T-helper 17 cell (primary cell): ENCODE results near the gene IRAK1BP1. TPM values are rescaled to one million over a fixed set of nuclear protein-coding genes. Genes with fewer than 3 reads are reported as not detected.

ENCODE experiments used
- ATAC-seq: fragments of 150-1000 bp; cut with Tn5 transposase; 2 replicates; pipeline ENCODE4 v1.10.0; 2021; ENCODE audit warnings: mild to moderate bottlenecking, moderate library complexity
- DNase-seq, 3 donors: peaks; one replicate each; pipeline versions ENCODE4 v3.0.0 to v3.0.0-alpha.2; 2020 to 2021
- H3K9me3 ChIP-seq: one replicate; pipeline ENCODE4 v1.7.0; 2013; ENCODE audit warnings: low read length, mild to moderate bottlenecking; ENCODE audit not compliant: control insufficient read depth, poor library complexity, severe bottlenecking
- H3K27ac Mint-ChIP-seq: one replicate; pipeline ENCODE4 v1.8.0; 2022; ENCODE audit warnings: mild to moderate bottlenecking, moderate library complexity, mixed read lengths
- H3K27me3 Mint-ChIP-seq: one replicate; pipeline ENCODE4 v1.8.0; 2022; ENCODE audit warnings: mixed read lengths
- H3K36me3 Mint-ChIP-seq: one replicate; pipeline ENCODE4 v1.8.0; 2022; ENCODE audit warnings: low read depth, mixed read lengths
- H3K4me1 Mint-ChIP-seq: one replicate; pipeline ENCODE4 v1.8.0; 2022; ENCODE audit warnings: mild to moderate bottlenecking, mixed read lengths
- H3K4me3 Mint-ChIP-seq: one replicate; pipeline ENCODE4 v1.8.0; 2022; ENCODE audit warnings: mild to moderate bottlenecking, moderate library complexity, mixed read lengths
- total RNA-seq, 4 donors: library from RNA in 2 of 4; stranded (reverse) in 2 of 4; gene quantifications; one replicate each; pipeline ENCODE4 v1.2.3 and lab custom pipeline; 2022 to 2026

IRAK1BP1 gene
- total RNA-seq (1 to 10 TPM; 1.1 to 2.4 TPM), total RNA-seq (lab: John Stamatoyannopoulos, UW) (6.9 to 7.0 reads per million in 2 donors)

GRCh38 chr6:78867370-78868040, at the start of gene IRAK1BP1:
TSS of gene IRAK1BP1 (plus strand) at chr6:78867551. CDS start at chr6:78867577, 26 bp downstream.
- ATAC-seq, result peak; percentile 95
- H3K27ac Mint-ChIP-seq, result peak within 1 kb of the TSS; percentile 98

GRCh38 chr6:78824045-78824444, 43.3 kb upstream of the IRAK1BP1 start:
- peaks cover 8% of the 10 kb centered on the region for H3K27me3 Mint-ChIP-seq
- peaks cover 2% of the 10 kb centered on the region for H3K36me3 Mint-ChIP-seq
- H3K4me3 Mint-ChIP-seq, result no peak overlapping the region
- H3K4me1 Mint-ChIP-seq, result peaks cover 3% of the 10 kb centered on the region
- H3K27ac Mint-ChIP-seq, result no peak overlapping the region
- no peak for ATAC-seq
- no peaks in the 10 kb centered on the region for H3K9me3 ChIP-seq
- DNase-seq, result no peak

More at GRCh38 chr6:78867370-78868040, at the start of gene IRAK1BP1:
- H3K36me3 Mint-ChIP-seq, result peaks cover 2% of the 10 kb centered on the region
- peak within 1 kb of the TSS; percentile 98 for H3K4me3 Mint-ChIP-seq
- peaks cover 12% of the 10 kb centered on the region for H3K4me1 Mint-ChIP-seq
- H3K9me3 ChIP-seq, result no peaks in the 10 kb centered on the region
- H3K27me3 Mint-ChIP-seq, result no peaks in the 10 kb centered on the region
- DNase-seq, result peak; percentile 41 to 55 (median 47)

- Mint-ChIP-seq H3K4me3 (no peak overlapping the region), H3K4me1 (peaks cover 3% of the 10 kb centered on the region), H3K36me3 (no peaks in the 10 kb centered on the region), H3K27me3 (peaks cover 14% of the 10 kb centered on the region), H3K27ac (peak overlapping the region; percentile 60)
- no peak for DNase-seq
- no peaks in the 10 kb centered on the region for H3K9me3 ChIP-seq
- ATAC-seq, result no peak
These were observed 37.9 kb upstream of the IRAK1BP1 start for GRCh38 chr6:78829407-78829806.

- no peaks in the 10 kb centered on the region for H3K9me3 ChIP-seq
- H3K27ac Mint-ChIP-seq, result no peak overlapping the region
- peaks cover 3% of the 10 kb centered on the region for H3K4me1 Mint-ChIP-seq
- H3K4me3 Mint-ChIP-seq, result no peak overlapping the region
- peaks cover 14% of the 10 kb centered on the region for H3K27me3 Mint-ChIP-seq
- DNase-seq (no peak), ATAC-seq (no peak)
- no peaks in the 10 kb centered on the region for H3K36me3 Mint-ChIP-seq
These were observed 36.5 kb upstream of the IRAK1BP1 start for GRCh38 chr6:78830805-78831204.

- ATAC-seq (no peak), DNase-seq (no peak)
- Mint-ChIP-seq H3K4me3 (no peak overlapping the region), H3K27me3 (peaks cover 14% of the 10 kb centered on the region), H3K27ac (no peak overlapping the region), H3K36me3 (no peaks in the 10 kb centered on the region), H3K4me1 (peaks cover 3% of the 10 kb centered on the region)
- H3K9me3 ChIP-seq, result no peaks in the 10 kb centered on the region
These were observed 35.9 kb upstream of the IRAK1BP1 start for GRCh38 chr6:78831492-78831891.

- DNase-seq, result no peak
- peaks cover 2% of the 10 kb centered on the region for H3K36me3 Mint-ChIP-seq
- H3K27ac Mint-ChIP-seq, result no peak overlapping the region
- peaks cover 21% of the 10 kb centered on the region for H3K27me3 Mint-ChIP-seq
- no peaks in the 10 kb centered on the region for H3K9me3 ChIP-seq
- H3K4me1 Mint-ChIP-seq, result peaks cover 3% of the 10 kb centered on the region
- no peak for ATAC-seq
- no peak overlapping the region for H3K4me3 Mint-ChIP-seq
These were observed 35.1 kb upstream of the IRAK1BP1 start for GRCh38 chr6:78832091-78832808.

GRCh38 chr6:78835817-78836216, 31.5 kb upstream of the IRAK1BP1 start:
- no peaks in the 10 kb centered on the region for H3K9me3 ChIP-seq
- no peaks in the 10 kb centered on the region for H3K4me1 Mint-ChIP-seq
- peaks cover 24% of the 10 kb centered on the region for H3K27me3 Mint-ChIP-seq
- peaks cover 2% of the 10 kb centered on the region for H3K36me3 Mint-ChIP-seq
- no peak for DNase-seq
- no peak for ATAC-seq
- no peak overlapping the region for H3K27ac Mint-ChIP-seq
- no peak overlapping the region for H3K4me3 Mint-ChIP-seq

GRCh38 chr6:78836598-78836997, 30.8 kb upstream of the IRAK1BP1 start:
- DNase-seq (no peak), ATAC-seq (no peak)
- H3K36me3 Mint-ChIP-seq, result peaks cover 2% of the 10 kb centered on the region
- H3K9me3 ChIP-seq, result no peaks in the 10 kb centered on the region
- peaks cover 24% of the 10 kb centered on the region for H3K27me3 Mint-ChIP-seq
- no peak overlapping the region for H3K4me3 Mint-ChIP-seq
- H3K4me1 Mint-ChIP-seq, result no peaks in the 10 kb centered on the region
- H3K27ac Mint-ChIP-seq, result no peak overlapping the region

- no peak for ATAC-seq
- DNase-seq, result no peak
- Mint-ChIP-seq H3K4me3 (no peak overlapping the region), H3K36me3 (peaks cover 2% of the 10 kb centered on the region), H3K4me1 (no peaks in the 10 kb centered on the region), H3K27ac (no peak overlapping the region), H3K27me3 (peaks cover 28% of the 10 kb centered on the region)
- H3K9me3 ChIP-seq, result no peaks in the 10 kb centered on the region
These were observed 26.2 kb upstream of the IRAK1BP1 start for GRCh38 chr6:78841111-78841510.

GRCh38 chr6:78842953-78843352, 24.4 kb upstream of the IRAK1BP1 start:
- H3K9me3 ChIP-seq, result no peaks in the 10 kb centered on the region
- H3K4me3 Mint-ChIP-seq, result no peak overlapping the region
- no peak for DNase-seq
- H3K4me1 Mint-ChIP-seq, result no peaks in the 10 kb centered on the region
- no peak overlapping the region for H3K27ac Mint-ChIP-seq
- no peak for ATAC-seq
- peaks cover 17% of the 10 kb centered on the region for H3K27me3 Mint-ChIP-seq
- H3K36me3 Mint-ChIP-seq, result no peaks in the 10 kb centered on the region

- H3K4me3 Mint-ChIP-seq, result no peak overlapping the region
- no peaks in the 10 kb centered on the region for H3K4me1 Mint-ChIP-seq
- no peaks in the 10 kb centered on the region for H3K9me3 ChIP-seq
- no peak for ATAC-seq
- H3K27me3 Mint-ChIP-seq, result peaks cover 8% of the 10 kb centered on the region
- no peak overlapping the region for H3K27ac Mint-ChIP-seq
- DNase-seq, result no peak
- H3K36me3 Mint-ChIP-seq, result no peaks in the 10 kb centered on the region
These were observed 22.5 kb upstream of the IRAK1BP1 start for GRCh38 chr6:78844899-78845298.

- Mint-ChIP-seq H3K27ac (no peak overlapping the region), H3K4me3 (no peak overlapping the region), H3K4me1 (no peaks in the 10 kb centered on the region), H3K36me3 (no peaks in the 10 kb centered on the region), H3K27me3 (peaks cover 8% of the 10 kb centered on the region)
- DNase-seq, result no peak
- no peak for ATAC-seq
- H3K9me3 ChIP-seq, result no peaks in the 10 kb centered on the region
These were observed 21.8 kb upstream of the IRAK1BP1 start for GRCh38 chr6:78845567-78845966.

- DNase-seq, result no peak
- Mint-ChIP-seq H3K27me3 (no peaks in the 10 kb centered on the region), H3K36me3 (peaks cover 2% of the 10 kb centered on the region), H3K27ac (no peak overlapping the region), H3K4me3 (no peak overlapping the region), H3K4me1 (no peaks in the 10 kb centered on the region)
- ATAC-seq, result no peak
- H3K9me3 ChIP-seq, result no peaks in the 10 kb centered on the region
These were observed 16.7 kb upstream of the IRAK1BP1 start for GRCh38 chr6:78850621-78851020.

GRCh38 chr6:78851156-78851555, 16.2 kb upstream of the IRAK1BP1 start:
- DNase-seq, result no peak
- no peak for ATAC-seq
- Mint-ChIP-seq H3K4me3 (no peak overlapping the region), H3K27ac (no peak overlapping the region), H3K36me3 (peaks cover 4% of the 10 kb centered on the region), H3K27me3 (no peaks in the 10 kb centered on the region), H3K4me1 (no peaks in the 10 kb centered on the region)
- H3K9me3 ChIP-seq, result no peaks in the 10 kb centered on the region
